HG03469 (cell line): ENCODE data around the gene JAZF1.

Source experiments
- ATAC-seq: cut with Tn5 transposase; IDR thresholded peaks from one replicate; pipeline ENCODE4 v1.9.1; 2021; ENCODE audit warnings: mild to moderate bottlenecking, moderate library complexity, moderate number of reproducible peaks; ENCODE audit not compliant: unreplicated experiment

JAZF1 gene

DNA sequence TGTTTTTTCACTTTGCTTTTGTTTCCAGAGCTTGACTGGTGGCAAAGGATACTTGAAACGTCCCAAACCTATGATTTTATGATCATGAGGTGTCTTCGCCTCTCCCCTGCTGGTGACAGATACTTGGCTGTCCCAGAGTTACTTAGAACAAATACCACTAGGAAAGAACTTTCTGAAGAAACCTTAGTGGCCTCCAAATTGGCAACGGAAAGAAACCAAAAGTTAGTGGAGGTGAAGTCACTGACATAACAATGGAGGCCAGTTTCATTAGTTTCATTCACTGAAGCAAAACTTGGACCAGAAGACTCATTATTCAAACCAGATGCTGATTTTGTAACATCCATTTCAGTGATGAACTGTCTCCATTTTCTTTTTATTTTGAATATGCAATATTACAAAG is 68.6 kb downstream of the JAZF1 start:
- no peak for ATAC-seq

DNA sequence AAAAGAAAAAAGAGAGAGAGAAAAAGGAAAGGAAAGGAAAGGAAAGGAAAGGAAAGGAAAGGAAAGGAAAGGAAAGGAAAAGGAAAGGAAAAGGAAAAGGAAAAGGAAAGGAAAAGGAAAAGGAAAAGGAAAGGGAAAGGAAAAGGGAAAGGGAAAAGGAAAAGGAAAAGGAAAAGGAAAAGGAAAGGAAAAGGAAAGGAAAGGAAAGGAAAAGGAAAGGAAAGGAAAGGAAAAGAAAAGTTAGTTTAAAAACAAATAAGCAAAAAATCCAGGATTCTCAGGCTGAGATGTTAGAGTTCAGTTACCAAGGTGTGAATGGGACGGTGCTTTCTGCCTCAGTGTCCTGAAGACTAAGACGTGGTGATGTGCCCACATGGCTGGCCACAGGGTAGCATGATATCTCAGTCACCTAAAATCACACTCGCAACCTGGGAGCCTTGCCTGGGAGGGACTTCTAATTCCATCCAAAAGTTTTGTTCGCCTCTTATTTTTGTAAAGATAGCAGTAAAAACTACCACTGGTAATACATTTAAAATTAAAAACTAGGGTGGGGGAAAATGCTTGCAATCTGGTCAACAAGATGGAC is 70.1 kb downstream of the JAZF1 start:
- ATAC-seq: no peak

DNA sequence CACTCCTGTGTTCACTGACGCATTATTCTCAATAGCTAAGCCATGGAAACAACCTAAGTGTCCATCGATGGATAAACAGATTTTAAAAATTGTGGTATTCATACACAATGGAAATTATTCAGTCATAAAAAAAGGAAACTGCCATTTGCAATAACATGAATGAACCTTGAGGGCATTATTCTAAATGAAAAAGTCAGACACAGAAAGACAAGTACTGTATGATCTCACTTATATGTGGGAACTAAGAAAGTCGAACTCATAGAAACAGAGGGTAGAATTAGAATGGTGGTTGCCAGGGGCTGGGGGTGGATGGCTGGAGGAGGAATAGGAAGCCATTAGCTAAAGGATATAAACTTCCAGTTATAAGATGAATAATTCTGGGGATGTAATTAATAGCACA is 71.8 kb downstream of the JAZF1 start:
- ATAC-seq: no peak

DNA sequence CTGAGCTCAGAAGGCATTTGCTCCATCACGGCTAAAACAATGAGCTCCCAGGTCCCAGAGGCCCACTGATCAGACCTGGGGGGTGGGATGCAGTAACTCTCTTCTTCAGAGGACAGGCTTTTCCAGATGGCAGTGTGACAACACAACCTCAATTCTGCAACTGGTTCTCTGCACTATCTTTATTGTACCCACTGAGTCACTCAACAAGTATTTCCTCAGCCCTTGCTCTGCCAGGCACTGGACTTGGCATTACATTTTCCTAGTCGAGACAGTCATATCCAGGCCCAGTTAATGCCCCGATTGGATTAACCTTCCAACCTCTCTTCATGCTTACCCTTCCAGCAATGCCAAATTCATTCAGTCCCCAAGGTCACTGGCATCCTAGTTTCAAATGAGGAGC is 72.6 kb downstream of the JAZF1 start:
- ATAC-seq: no peak

DNA sequence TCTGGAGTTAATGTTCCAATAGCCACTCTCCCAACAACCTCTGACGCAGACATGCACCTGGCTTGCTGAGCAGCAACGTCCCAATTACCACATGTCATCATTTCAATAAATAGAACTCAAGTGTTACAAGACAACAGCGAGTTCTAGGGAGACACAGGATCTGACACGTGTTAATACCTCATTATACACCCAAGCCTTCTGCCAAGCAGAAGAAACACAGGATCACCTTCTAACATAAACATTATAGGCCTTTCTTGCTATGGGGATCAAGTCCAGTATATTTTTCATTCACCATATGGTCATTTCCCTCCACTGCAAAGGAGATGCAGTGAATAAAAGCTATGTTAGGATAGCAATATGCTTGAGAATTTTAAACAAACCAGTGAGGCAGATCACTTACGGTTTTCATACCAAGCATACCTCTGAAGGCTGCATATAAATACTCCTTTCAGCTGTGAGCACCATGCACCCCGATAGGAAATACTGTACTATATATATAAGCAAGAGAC is 74.2 kb downstream of the JAZF1 start:
- no peak for ATAC-seq

DNA sequence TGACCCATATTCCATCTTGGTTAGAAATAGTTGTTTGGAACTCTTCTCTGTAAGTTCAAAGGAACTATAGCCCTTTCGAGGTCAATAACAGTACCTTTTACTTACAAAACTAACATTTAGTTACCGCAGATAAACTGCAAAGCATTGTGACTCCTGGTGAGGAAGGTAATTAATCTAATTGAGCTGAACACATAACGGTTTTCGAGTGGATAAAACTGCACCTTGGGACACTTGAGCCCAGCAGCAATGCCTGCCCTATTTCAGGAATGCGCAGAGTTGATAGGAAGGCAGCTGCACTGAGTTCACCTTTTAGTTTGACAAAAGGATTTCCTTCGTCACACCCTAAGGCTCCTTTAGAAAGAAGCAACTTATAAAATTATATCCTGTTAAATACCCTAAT is 75.4 kb downstream of the JAZF1 start:
- ATAC-seq: no peak

DNA sequence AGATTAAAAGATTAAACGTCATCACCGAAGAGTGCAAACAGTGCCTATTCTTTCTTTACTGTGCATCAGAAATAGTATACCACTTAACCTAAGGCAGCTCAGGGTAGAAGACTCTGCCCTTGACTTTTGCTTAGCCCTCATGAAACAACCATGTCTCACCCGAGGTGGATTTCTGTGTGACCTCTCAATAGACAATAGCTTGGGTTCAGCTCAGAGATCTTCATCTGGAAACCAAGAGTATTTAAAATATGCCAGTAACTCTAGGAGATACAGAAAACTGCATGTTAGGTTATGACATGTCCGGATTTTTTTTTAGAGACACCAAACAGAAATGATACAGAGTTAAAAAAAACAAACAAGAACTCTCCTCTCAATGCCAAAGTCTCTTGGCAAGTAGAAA is 75.8 kb downstream of the JAZF1 start:
- no peak for ATAC-seq

DNA sequence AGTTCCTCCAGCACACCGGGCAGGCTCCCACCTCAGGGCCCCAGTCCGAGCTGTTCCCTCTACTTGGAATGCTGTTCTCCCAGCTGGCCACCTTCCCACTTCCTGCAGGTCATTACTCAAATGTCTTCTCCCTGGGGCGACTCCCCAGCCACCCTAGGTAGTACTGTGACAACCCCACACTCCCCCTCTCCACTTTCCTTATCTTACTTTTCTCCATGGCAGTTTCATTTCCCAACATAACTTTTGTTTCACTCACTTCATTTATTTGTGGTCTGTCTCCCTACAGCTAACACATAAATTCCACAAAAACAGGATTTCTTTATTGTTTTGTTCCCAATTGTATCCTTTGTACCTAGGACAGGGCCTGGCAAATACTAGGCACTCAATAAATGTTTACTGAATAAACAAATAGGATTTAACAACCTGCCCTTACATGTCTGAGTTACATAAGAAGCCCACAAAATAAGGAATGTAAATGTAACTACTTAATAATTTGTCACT is 76.5 kb downstream of the JAZF1 start:
- no peak for ATAC-seq

DNA sequence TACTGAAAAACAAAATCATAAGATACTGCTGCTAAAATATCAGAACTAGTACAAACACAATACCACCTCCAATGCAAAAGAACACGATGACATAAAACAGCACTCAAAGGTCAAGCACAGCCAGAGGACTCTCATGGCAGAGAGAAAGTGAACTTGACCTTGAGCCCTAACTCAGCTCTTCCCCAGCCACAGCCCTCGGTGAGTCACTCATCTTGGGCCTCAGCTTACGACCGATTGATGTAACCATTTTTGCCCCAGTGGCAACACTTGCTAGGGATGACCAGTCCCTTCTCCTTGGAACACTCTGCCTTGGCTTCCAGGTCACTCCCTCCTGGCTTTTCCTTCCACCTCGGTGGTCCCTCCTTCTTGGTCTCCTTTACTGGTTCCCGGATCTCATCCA is 77.8 kb downstream of the JAZF1 start:
- ATAC-seq: no peak

DNA sequence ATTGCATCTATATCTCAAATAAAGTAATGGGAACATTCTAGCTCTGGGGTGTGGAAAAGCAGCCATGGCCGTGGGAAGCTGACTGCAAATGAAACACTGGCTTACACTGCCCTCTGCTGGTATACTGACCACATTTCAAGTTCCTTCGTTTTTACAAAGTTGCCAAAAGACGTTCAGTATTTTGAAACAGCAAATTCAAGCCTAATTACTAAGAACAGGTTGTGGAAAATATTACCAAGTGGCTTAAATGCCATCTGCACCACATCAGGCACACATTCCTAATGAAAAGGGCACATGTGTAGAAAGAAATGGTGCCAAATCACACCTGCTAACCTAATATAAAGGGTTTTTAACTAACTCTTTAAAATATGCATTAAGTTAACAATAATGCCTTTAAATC is 83.9 kb downstream of the JAZF1 start:
- no peak for ATAC-seq

DNA sequence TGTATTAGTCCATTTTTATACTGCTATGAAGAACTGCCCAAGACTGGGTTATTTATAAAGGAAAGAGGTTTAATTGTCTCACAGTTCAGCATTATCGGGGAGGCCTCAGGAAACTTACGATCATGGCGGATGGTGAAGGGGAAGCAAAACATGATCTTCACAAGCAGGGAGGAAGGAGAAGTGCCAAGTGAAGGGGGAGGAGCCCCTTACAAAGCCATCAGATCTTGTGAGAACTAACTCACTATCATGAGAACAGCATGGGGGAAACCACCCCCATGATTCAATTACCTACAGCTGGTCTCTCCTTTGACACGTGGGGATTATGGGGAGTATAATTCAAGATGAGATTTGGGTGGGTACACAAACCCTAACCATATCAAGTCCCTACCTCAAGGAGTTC is 85.4 kb downstream of the JAZF1 start:
- ATAC-seq: no peak

DNA sequence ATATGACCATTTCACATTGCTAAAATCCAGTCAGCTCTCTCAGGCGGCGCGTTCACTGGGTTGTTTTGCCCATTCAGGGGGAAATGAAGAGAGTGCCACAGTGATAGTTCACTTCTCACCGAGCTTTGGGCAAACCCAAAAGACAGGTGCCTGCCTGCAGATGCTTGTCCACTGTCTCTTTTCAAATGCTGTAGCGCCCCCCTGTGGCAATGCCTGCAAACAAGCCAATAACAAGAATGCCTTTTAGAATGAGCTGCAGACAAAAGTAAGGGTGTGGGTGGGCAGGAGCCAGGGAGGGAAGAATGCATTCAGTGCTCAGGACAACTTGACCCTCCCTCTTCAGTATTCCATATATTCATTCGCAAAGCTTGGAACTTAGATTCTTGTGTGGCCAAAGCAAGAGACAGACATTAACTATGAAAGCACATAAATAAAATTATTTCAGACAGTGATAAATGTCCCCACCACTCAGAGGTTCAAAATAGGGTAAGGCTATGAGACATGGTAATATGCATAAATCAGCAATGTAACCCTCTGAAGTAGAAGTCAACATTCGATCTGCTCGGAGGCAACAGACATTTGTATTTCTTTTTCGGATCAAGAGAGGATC is 86.9 kb downstream of the JAZF1 start:
- ATAC-seq: no peak

DNA sequence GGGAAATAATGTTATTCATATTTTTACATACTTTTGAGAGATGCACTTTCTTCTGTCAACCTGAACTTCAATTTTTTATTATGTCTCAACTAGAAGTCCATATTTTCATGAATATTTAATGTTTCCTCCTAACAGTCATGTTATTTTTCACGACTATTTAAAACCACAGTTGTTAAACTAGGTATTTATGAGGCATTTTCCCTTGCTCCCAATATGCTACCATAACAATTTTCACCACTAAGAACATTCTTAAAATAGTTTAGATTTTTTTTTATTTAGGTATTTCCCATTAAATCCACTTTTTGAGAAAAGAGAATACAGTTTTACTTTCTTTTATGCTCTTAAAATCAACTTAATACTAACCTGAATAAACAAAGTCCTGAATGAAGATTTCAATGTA is 89.4 kb downstream of the JAZF1 start:
- ATAC-seq: no peak

DNA sequence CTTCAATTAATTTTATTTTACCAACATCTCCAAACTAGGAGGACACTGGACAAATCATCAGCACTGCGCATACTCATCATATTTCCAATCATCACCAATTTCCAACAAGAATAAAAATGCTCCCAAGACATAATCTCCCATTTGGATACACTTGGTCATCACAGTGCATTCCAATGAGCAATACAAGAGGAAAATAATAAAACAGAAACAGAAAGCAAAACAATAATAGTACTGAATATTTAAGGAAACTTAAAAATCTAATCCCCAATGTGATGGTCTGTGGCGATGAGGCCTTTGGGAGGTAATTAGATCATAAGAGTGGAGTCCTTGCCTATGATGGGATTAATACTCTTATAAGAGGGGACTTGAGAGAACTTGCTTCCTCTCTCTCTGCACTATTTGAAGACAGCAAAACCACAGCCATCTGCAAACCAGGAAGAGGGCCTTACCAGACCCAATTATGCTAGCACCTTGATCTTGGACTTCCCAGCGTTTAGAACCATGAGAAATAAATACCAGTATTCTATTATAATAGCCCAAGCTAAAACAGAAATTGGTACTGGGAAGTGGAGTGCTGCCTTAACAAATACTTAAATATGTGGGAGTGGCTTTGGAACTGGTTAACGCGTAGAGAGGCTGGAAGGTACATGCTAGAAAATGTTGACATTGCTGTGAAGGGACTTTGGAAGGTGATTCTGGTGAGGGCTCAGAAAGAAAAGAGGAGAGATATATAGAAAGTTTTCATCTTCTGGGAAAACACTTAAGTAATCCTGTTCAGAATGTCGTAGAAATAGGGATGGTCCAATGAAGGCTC is 91.5 kb downstream of the JAZF1 start:
- no peak for ATAC-seq

DNA sequence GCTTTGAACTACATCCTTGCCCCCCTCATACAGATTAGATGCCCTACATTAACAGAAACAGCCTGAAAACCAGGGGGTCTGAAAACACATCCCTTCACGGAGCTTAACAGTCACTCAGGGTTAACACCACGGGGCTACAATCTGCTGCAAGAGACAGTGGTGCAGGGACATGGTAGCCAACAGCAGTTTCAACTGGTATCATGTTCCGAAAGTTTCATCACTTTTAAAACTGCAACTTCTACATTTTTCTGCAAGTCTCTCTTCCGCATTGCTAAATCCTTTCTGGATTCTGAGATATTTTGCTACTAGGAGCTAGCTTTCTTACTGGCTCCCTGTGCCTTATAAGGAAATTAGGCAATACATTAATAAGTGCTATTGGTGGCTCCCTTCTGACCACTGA is 92.6 kb downstream of the JAZF1 start:
- ATAC-seq: no peak

DNA sequence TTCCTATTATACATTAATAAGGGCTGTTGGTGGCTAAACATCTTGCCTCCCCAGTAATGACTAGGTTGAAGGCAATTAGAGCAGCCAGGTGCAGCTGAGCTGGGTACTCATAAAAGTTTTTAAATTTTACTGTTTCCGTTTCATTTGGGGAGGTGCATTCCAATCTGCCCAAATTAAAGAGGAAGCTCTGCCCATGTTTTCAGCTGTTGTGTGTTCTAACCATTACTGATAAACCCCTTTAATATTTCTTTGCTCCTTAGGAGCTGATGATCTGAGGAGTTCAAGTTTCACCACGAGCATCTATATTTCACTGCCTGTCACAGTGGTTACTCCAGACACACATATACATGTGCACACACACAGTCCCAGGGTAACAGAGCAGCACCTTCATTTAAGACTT is 94.4 kb downstream of the JAZF1 start:
- no peak for ATAC-seq

DNA sequence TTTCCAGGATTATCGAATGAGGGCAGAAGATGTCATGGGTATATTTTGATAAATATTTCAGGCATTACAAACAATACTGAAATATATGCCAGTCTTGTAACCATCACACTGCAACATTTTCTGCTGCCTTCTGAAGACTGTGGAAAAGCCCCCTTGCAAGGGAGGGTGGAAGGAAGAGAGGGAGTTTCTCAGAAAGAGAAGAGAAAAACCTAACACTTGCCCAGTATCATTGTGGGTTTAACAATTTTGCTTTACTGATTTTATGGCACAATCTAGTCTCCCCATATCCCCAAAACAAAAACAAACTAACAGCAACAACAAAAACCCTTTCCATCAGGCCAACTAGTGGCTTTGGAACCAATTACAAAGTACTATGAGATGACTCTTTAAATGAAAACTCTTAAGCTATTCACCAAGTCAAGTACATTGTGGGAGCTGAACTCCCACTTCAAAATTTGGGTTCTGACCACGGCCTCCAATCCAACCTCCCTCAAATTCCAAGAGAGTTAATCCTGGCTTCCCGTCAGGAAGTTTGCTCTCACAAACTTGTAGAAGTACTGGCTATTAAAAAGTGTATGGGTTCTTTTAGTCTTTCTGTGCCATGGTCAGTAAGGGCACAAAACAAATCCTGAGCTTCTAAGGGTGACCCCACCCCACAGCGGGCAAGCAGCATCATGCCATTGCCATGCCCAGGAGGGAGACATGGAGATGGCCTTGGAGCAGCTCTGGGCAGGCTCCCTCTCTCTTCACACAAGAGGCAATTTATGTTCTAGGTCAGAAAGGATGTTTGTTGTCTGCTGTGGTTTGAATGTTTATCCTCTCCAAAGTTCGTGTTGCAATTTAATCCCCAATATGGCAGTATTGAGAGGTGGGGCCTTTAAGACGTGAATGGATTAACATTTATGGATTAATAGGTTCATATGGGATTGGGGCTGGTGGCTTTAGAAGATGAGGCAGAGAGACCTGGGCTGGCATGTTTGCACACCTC is 96.3 kb downstream of the JAZF1 start:
- no peak for ATAC-seq

DNA sequence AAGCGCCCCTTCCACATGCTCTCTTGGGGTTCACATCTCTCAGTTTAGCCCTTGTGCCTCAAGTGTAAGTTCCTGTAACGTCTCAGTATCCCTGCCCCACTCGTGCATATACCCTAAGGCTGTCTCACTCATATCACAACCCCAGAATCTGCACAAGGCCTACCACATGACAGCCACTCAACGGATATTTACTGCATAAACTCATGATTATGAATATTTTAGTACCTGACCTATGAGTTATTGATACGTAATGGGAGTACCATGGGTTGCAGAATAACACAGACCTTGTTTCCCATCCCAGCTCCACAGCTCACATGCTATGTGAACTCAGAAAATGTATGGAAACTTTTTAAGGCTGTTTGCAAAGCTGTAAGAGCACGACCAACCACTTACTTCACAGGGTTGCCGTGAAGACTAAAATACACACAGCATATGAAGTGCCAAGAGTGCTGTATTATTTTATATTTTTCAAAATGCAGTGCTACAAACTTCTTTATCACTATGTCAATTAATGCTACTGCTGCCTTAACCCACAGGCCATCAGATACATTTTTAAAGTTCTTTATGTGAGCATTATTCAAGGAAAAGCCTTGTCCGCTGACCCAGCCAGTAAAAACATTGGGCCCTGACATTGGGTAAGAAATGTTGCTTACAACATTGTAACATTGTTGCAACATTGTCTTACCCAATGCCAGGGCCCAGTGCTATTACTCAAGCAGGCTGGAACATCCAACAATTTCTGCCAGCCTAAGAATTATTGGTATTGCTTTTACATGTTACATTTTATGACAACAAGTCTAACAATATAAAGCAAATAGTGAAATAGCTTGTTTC is 97.2 kb downstream of the JAZF1 start:
- no peak for ATAC-seq

DNA sequence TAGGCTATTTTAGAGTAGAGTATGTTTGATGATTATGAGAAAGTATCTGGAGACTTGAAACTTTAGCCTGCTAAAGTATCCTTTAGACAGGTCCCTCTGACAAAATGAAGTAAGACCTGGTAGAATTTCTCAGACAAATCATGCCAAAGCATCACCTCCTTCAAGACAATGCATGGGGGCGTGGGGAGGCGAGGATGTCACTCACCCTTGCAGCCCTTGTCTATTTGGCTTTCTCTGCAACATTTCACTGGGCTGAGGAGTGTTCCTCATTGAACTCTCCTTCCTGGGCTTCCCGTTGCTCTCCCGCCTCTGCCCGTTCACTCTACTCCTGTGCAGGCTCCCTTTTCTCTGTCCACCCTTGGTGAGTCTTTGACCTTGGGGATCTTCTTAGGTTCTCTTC is 98.5 kb downstream of the JAZF1 start:
- no peak for ATAC-seq

DNA sequence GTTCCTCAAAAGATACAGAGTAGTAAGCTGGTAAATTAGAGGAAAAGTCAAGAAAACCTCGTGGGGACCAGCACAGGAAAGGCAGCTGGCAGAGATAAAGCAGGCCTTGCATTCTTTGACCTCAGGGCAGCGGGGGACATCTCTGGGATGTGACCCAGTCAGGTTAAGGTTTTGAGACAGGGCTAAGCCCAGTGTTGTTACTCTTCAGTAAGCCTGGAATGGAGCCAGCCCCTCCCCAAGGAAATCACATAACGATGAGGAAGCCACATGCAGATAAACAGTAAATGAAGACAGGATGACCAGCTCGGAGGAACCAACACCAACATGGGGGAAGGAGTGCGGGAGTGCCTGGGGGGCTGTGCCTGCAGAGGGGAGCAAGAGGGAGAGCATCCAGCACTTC is 99.6 kb downstream of the JAZF1 start:
- ATAC-seq: no peak
